Breast epithelium (tissue), 4 donors: ENCODE data around the gene CHMP3. TPM values are rescaled to one million over a fixed set of nuclear protein-coding genes. Genes with fewer than 3 reads are reported as not detected.

Source experiments
- DNase-seq, 2 donors: peaks; one replicate each; pipeline ENCODE4 v3.0.0-alpha.2; 2019; ENCODE audit warnings: low spot score in 2 of 2
- H3K27ac ChIP-seq, 2 donors: fragments of 200-600 bp; sonication (generic) in 1 of 2; one replicate each; pipeline ENCODE4 v1.5.1; 2016 to 2019; ENCODE audit warnings: mild to moderate bottlenecking in 1 of 2
- H3K27me3 ChIP-seq, 2 donors: fragments of 200-600 bp; sonication (generic) in 1 of 2; one replicate each; pipeline versions ENCODE4 v1.5.1 to v1.6.0; 2017 to 2019; ENCODE audit warnings: control low read depth in 1 of 2, mild to moderate bottlenecking in 1 of 2
- H3K36me3 ChIP-seq: fragments of 200-600 bp; one replicate; pipeline ENCODE4 v1.5.1; 2019
- H3K4me1 ChIP-seq, 2 donors: fragments of 200-600 bp; sonication (generic); one replicate each; pipeline ENCODE4 v1.5.1; 2016 to 2019; ENCODE audit warnings: control low read depth in 1 of 2
- H3K4me3 ChIP-seq, 3 donors: fragments of 200-600 bp; sonication (generic); 1 replicate in 2 of 3; 2 replicates in 1 of 3; pipeline ENCODE4 v1.5.1; 2016 to 2019; ENCODE audit warnings: mild to moderate bottlenecking in 3 of 3, moderate library complexity in 2 of 3
- H3K9me3 ChIP-seq, 2 donors: fragments of 200-600 bp; sonication (generic) in 1 of 2; one replicate each; pipeline ENCODE4 v1.5.1; 2016 to 2019; ENCODE audit warnings: control low read depth in 1 of 2
- POLR2A ChIP-seq: fragments of 450-650 bp; IDR thresholded peaks from one replicate; pipeline ENCODE4 v1.6.1; 2016; ENCODE audit warnings: antibody characterized with exemption, mild to moderate bottlenecking, moderate library complexity
- POLR2AphosphoS5 ChIP-seq, 3 donors: sonication (generic); formaldehyde crosslinking; IDR thresholded peaks; one replicate each; pipeline ENCODE4 v1.6.1; 2017; ENCODE audit warnings: antibody characterized with exemption in 3 of 3
- intact Hi-C: fragments of 100-400 bp; cut with DNase I; formaldehyde crosslinking; loops from one replicate; pipeline ENCODE4 v1.15.1; 2023; ENCODE audit warnings: low total_unique reads
- total RNA-seq, 3 donors: library from RNA; depleted of rRNA; stranded (reverse); fragments of >200 nt; gene quantifications; one replicate each; pipeline ENCODE4 v1.1.0, GENCODE V29; 2016
- TF ChIP-seq, protein P1 (sequence below), 3 donors: fragments of 450-650 bp; IDR thresholded peaks; one replicate each; pipeline ENCODE4 v1.5.1; 2016 to 2017; ENCODE audit warnings: antibody characterized with exemption in 3 of 3, mild to moderate bottlenecking in 3 of 3, moderate library complexity in 3 of 3

Gene CHMP3
- total RNA-seq, 3 donors from 2014 or later = 77.7 to 202 (median 97.3) TPM

DNA sequence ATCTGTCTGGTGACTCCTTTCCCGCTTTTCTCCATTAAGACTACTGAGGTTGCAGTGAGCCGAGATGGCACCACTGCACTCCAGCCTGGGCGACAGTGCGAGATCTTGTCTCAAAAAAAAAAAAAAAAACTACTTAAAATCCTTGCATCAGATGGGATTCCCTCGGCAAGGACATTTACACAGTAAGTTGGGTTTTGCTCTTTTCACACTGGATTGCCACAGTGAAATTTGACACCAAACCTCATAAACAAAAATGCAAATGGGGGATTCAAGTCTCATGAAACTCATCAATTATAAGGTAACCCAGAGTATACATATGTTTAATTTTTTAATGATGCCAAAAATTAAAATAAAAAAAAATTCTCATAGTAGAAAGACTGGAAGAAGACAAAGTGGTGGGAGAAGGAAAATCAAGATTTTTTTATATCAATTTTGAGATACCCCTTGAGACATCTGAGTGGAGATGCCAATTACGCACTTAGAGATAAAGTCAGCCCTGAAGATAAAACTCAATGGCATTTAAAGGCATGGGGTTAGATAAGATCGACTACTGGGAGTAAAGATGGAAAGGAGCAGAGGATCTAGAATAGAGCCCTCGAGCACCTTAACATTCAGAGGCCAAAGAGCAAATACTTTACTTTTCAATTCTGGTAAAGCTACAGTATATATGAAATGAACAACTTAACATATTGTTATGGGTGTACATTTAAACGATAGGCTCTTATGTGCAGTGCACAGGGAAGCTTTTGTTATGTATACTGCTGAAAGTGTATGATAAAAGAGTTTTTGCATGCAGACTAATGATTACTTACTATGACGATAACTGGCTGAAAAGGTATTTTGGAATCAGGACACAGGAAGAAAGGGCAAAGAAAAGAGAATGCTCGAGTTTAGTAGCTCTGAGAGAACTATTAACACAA is 37.6 kb downstream of the CHMP3 start:
- TF ChIP-seq, protein P1, sequence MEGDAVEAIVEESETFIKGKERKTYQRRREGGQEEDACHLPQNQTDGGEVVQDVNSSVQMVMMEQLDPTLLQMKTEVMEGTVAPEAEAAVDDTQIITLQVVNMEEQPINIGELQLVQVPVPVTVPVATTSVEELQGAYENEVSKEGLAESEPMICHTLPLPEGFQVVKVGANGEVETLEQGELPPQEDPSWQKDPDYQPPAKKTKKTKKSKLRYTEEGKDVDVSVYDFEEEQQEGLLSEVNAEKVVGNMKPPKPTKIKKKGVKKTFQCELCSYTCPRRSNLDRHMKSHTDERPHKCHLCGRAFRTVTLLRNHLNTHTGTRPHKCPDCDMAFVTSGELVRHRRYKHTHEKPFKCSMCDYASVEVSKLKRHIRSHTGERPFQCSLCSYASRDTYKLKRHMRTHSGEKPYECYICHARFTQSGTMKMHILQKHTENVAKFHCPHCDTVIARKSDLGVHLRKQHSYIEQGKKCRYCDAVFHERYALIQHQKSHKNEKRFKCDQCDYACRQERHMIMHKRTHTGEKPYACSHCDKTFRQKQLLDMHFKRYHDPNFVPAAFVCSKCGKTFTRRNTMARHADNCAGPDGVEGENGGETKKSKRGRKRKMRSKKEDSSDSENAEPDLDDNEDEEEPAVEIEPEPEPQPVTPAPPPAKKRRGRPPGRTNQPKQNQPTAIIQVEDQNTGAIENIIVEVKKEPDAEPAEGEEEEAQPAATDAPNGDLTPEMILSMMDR (IDR thresholded peaks at IDR 0.05) = no peak
- TF ChIP-seq POLR2AphosphoS5 (IDR thresholded peaks at IDR 0.05) (no peak), POLR2A (no peak)
- Histone ChIP-seq H3K36me3 (no peaks in the 10 kb centered on the region), H3K4me1 (no peaks in the 10 kb centered on the region), H3K27ac (no peak overlapping the region), H3K9me3 (peaks cover 0 to under 1% of the 10 kb centered on the region in 2 donors), H3K27me3 (no peaks in the 10 kb centered on the region), H3K4me3 (no peak overlapping the region)
- intact Hi-C loops = no loop called here
- DNase-seq = no peak

DNA sequence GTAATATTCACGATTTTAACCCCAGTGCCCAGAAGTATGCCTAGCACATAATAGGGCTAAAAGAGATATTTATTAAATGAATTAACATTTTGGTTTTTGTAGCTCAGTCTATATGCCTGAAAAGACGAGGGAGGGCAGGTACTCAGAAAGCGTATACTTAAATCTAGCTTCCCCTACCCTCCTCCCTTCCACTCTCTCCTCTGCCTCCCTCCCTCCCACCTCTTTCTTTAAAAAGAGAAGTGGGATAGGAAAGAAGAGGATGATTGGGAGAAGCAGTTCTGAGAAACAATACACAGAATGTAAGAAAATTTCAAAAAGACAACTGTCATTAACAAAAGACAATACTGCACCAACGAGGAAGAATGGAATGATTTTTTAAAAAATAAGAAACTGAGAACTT is 39.8 kb downstream of the CHMP3 start:
- Histone ChIP-seq H3K4me1 (no peaks in the 10 kb centered on the region), H3K9me3 (peaks cover 0 to 10% of the 10 kb centered on the region in 2 donors), H3K4me3 (no peak overlapping the region), H3K27ac (no peak overlapping the region), H3K36me3 (no peaks in the 10 kb centered on the region), H3K27me3 (no peaks in the 10 kb centered on the region)
- no peak for DNase-seq
- TF ChIP-seq POLR2A = no peak
- TF ChIP-seq, protein P1 (IDR thresholded peaks at IDR 0.05) = no peak
- no peak for TF ChIP-seq POLR2AphosphoS5 (IDR thresholded peaks at IDR 0.05)
- intact Hi-C loops = no loop called here

DNA sequence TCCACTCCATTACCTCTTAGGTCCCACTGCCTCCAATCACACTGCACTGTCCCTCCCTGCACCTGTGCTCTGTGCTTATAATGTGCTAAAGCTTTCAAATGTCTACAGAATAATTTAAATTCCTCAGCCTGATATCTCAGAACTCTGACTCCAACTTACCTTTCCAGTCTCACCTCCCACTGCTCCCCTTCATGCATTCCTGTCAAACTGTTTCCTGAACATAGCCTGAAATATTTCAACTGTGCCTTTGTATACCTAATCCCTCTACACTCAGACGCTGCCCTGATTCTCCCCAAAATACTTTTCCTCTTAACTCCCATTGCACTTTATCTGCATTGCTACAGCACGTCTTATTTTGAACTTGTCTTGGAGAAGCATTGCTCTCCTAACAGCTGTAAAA is 40.5 kb downstream of the CHMP3 start:
- H3K4me3 ChIP-seq = no peak overlapping the region
- no peak overlapping the region for H3K27ac ChIP-seq
- no peak for TF ChIP-seq POLR2AphosphoS5 (IDR thresholded peaks at IDR 0.05)
- no peak for TF ChIP-seq POLR2A
- TF ChIP-seq, protein P1 (IDR thresholded peaks at IDR 0.05) = no peak
- intact Hi-C loops = no loop called here
- peaks cover 0 to 10% of the 10 kb centered on the region in 2 donors for H3K9me3 ChIP-seq
- H3K36me3 ChIP-seq = no peaks in the 10 kb centered on the region
- no peak for DNase-seq
- H3K4me1 ChIP-seq = no peaks in the 10 kb centered on the region
- H3K27me3 ChIP-seq = no peaks in the 10 kb centered on the region

DNA sequence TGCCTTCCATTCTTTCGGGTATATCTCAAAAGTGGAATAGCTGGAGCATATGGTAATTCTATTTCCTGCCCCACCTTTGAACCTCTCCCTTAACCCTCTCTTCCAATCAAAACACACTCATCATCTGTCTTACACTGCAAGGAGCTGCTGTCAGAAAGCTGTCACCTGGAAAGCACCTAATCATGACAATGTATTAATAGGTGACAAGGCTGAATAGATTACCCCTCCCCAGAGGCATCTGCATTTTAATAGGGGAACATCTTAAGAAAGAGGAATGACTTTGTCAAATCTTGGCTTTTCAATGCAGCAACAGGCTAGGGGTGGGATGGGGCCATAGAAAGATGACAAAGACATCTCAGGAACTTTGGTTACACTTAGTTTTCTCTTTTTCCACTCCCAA is 41.3 kb downstream of the CHMP3 start:
- Histone ChIP-seq H3K4me1 (no peaks in the 10 kb centered on the region), H3K36me3 (no peaks in the 10 kb centered on the region), H3K27ac (no peak overlapping the region), H3K4me3 (no peak overlapping the region), H3K9me3 (peaks cover 0 to 10% of the 10 kb centered on the region in 2 donors), H3K27me3 (no peaks in the 10 kb centered on the region)
- intact Hi-C loops = no loop called here
- DNase-seq = no peak
- TF ChIP-seq, protein P1 (IDR thresholded peaks at IDR 0.05) = no peak
- TF ChIP-seq POLR2A (no peak), POLR2AphosphoS5 (IDR thresholded peaks at IDR 0.05) (no peak)

DNA sequence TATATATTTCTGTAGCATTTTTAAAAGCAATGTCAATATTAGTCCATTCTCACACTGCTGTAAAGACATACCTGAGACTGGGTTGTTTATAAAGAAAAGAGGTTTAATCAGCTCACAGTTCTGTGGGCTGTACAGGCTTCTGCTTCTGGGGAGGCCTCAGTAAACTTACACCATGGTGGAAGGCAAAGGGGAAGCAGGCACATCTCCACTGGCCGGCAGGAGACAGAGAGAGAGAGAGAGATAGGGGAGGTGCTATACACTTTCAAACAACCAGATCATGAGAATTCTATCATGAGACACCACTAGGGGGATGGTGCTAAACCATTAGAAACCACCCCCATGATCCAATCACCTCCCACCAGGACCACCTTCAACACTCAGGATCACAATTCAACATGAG is 43.1 kb downstream of the CHMP3 start:
- no peaks in the 10 kb centered on the region for H3K36me3 ChIP-seq
- no peaks in the 10 kb centered on the region for H3K4me1 ChIP-seq
- no peak overlapping the region for H3K4me3 ChIP-seq
- H3K9me3 ChIP-seq = peaks cover 0 to 10% of the 10 kb centered on the region in 2 donors
- TF ChIP-seq POLR2AphosphoS5 (IDR thresholded peaks at IDR 0.05) (no peak), POLR2A (no peak)
- TF ChIP-seq, protein P1 (IDR thresholded peaks at IDR 0.05) = no peak
- intact Hi-C loops = no loop called here
- H3K27me3 ChIP-seq = no peaks in the 10 kb centered on the region
- no peak for DNase-seq
- no peak overlapping the region for H3K27ac ChIP-seq
